ENCODE measurements around the gene PLEKHH3. TPM values are rescaled to one million over a fixed set of nuclear protein-coding genes. Genes with fewer than 3 reads are reported as not detected.
"Not testable (repeated sequence)": the region's sequence is repeated elsewhere in the genome, so short reads cannot be mapped to it uniquely, and the experiment has no call there.

Gene PLEKHH3
- total and polyA plus RNA-seq, 11 donors: 17.8 to 25.9 (median 21.3) TPM

GRCh38 chr17:42623732-42624596 lies 52.8 kb downstream of the PLEKHH3 start:
- peaks cover 0 to 4% (median under 1%) of the 10 kb centered on the region in 12 donors for H3K4me1 ChIP-seq
- H3K4me3 ChIP-seq: no peak overlapping the region
- TF ChIP-seq CTCF (IDR thresholded peaks at IDR 0.05) (no peak), POLR2A (IDR thresholded peaks at IDR 0.05) (no peak)
- ATAC-seq: peak in 3 of 4 donors; percentile 32 to 84 (median 71)
- H3K9me3 ChIP-seq: no peaks in the 10 kb centered on the region
- H3K36me3 ChIP-seq: no peaks in the 10 kb centered on the region
- no peaks in the 10 kb centered on the region for H3K27me3 ChIP-seq
- no peak for DNase-seq
- WGBS, 4 donors: 81 to 90% (median 82%) methylated on average over 7 of the region's 7 CpGs
- intact Hi-C loops (cut with DNase I): loop anchor here in 1 of 10 donors (5.0 kb wide), 1 partner anchor 33 kb away; the partner anchor contains the start of gene TUBG2
- no peak overlapping the region for H3K27ac ChIP-seq

- TF ChIP-seq POLR2A (IDR thresholded peaks at IDR 0.05) (no peak), CTCF (IDR thresholded peaks at IDR 0.05) (no peak)
- Histone ChIP-seq H3K9me3 (no peaks in the 10 kb centered on the region), H3K4me1 (peaks cover 0 to 11% (median 3%) of the 10 kb centered on the region in 12 donors), H3K36me3 (no peaks in the 10 kb centered on the region), H3K27me3 (no peaks in the 10 kb centered on the region), H3K4me3 (no peak overlapping the region), H3K27ac (no peak overlapping the region)
- DNase-seq: no peak
- no peak for ATAC-seq
- intact Hi-C loops (cut with DNase I): loop anchor here in 1 of 10 donors (5.0 kb wide), 1 partner anchor 34 kb away; the partner anchor contains the start of gene TUBG2
- WGBS, 4 donors: 85 to 93% (median 90%) methylated on average over 2 of the region's 2 CpGs
Measured at GRCh38 chr17:42623271-42623670, 53.5 kb downstream of the PLEKHH3 start.

GRCh38 chr17:42621987-42622386 lies 54.8 kb downstream of the PLEKHH3 start:
- intact Hi-C loops (cut with DNase I): loop anchor here in 1 of 10 donors (5.0 kb wide), 1 partner anchor 35 kb away; the partner anchor contains the start of gene TUBG2
- WGBS, 4 donors: 89 to 92% (median 90%) methylated on average over 3 of the region's 3 CpGs
- peaks cover 0 to 22% (median 10%) of the 10 kb centered on the region in 12 donors for H3K4me1 ChIP-seq
- not testable (repeated sequence) for DNase-seq, H3K36me3 ChIP-seq, H3K27ac ChIP-seq, H3K9me3 ChIP-seq, ATAC-seq, H3K27me3 ChIP-seq, H3K4me3 ChIP-seq

- TF ChIP-seq POLR2A (IDR thresholded peaks at IDR 0.05): no peak
- TF ChIP-seq CTCF (IDR thresholded peaks at IDR 0.05): peak in 8 of 12 donors; percentile 23 to 59 (median 35)
- peaks cover 0 to 22% (median 10%) of the 10 kb centered on the region in 12 donors for H3K4me1 ChIP-seq
- ATAC-seq: peak; percentile 94 to 97 (median 96)
- H3K27me3 ChIP-seq: no peaks in the 10 kb centered on the region
- intact Hi-C loops (cut with DNase I): loop anchor here in 6 of 10 donors (2.0 to 10.0 kb wide), 5 partner anchors 34 to 60 kb away; partner anchors contain the start of genes TUBG2 (in 2 of the 6) and PLEKHH3 (in 1 of the 6)
- 15 to 30% (median 25%) methylated on average over 9 of the region's 9 CpGs for WGBS, 4 donors
- DNase-seq: peak; percentile 64 to 82 (median 69)
- no peaks in the 10 kb centered on the region for H3K9me3 ChIP-seq
- peak overlapping the region in 11 of 12 donors; percentile 5 to 83 (median 69) for H3K27ac ChIP-seq
- peak overlapping the region in 5 of 12 donors; percentile 3 to 23 (median 3) for H3K4me3 ChIP-seq
- H3K36me3 ChIP-seq: peaks cover 0 to 26% (median 23%) of the 10 kb centered on the region in 9 donors
Measured at GRCh38 chr17:42618442-42619150, 58.2 kb downstream of the PLEKHH3 start.
